H1 (cell line): Measurements from ENCODE around the gene CDC42BPB. TPM values are rescaled to one million over a fixed set of nuclear protein-coding genes. Genes with fewer than 3 reads are reported as not detected.
A peak's percentile ranks its signal among the peaks of the same experiment; 100 is the strongest.

Experiments used
- CTCF ChIA-PET: fragments of 300-600 bp; sonication (Branson Sonifier 250); formaldehyde crosslinking; loops from one replicate; lab custom pipeline; 2021; ENCODE audit not compliant: partially characterized antibody; lab: Charles Lee
- POLR2A ChIA-PET: fragments of 300-600 bp; sonication (Branson Sonifier 250); formaldehyde crosslinking; loops from one replicate; lab custom pipeline; 2021; ENCODE audit warnings: inconsistent platforms; ENCODE audit not compliant: partially characterized antibody; lab: Charles Lee
- DNase-seq, 2 experiments: peaks; one replicate each; pipeline versions ENCODE4 v3.0.0 to v3.0.0-alpha.2; 2010 to 2022; ENCODE audit warnings: low spot score in 2 of 2, low read depth in 1 of 2, mixed read lengths in 1 of 2
- FAIRE-seq: peaks from 2 replicates; lab custom pipeline; 2011; peaks lifted over from hg19 to GRCh38; lab: Jason Lieb, UNC
- H2AFZ ChIP-seq: 2 replicates; pipeline ENCODE4 v1.8.1; 2012; ENCODE audit warnings: low read length, inconsistent platforms
- H2AK5ac ChIP-seq: 2 replicates; pipeline ENCODE4 v1.6.1; 2013; ENCODE audit warnings: low read depth, low read length
- H2BK120ac ChIP-seq: replicated peaks from 2 replicates; pipeline ENCODE3; 2013; ENCODE audit warnings: low read depth, low read length, inconsistent platforms
- H2BK12ac ChIP-seq: 2 replicates; pipeline ENCODE4 v1.6.1; 2013; ENCODE audit warnings: low read depth, low read length
- H2BK15ac ChIP-seq: 2 replicates; pipeline ENCODE4 v1.6.1; 2013; ENCODE audit warnings: low read length
- H2BK20ac ChIP-seq: 2 replicates; pipeline ENCODE4 v1.6.1; 2013; ENCODE audit warnings: low read length
- H2BK5ac ChIP-seq: 2 replicates; pipeline ENCODE4 v1.6.1; 2013; ENCODE audit warnings: low read depth, low read length
- H3K14ac ChIP-seq: 2 replicates; pipeline ENCODE4 v1.6.1; 2013; ENCODE audit warnings: inconsistent platforms; ENCODE audit not compliant: insufficient read length
- H3K18ac ChIP-seq: 2 replicates; pipeline ENCODE4 v1.6.1; 2013; ENCODE audit warnings: low read length; ENCODE audit errors: extremely low read depth
- H3K23ac ChIP-seq: 2 replicates; pipeline ENCODE4 v1.6.1; 2013; ENCODE audit warnings: inconsistent platforms; ENCODE audit not compliant: insufficient read length
- H3K23me2 ChIP-seq: 2 replicates; pipeline ENCODE4 v1.6.1; 2013; ENCODE audit warnings: low read depth, low read length
- H3K27ac ChIP-seq: 2 replicates; pipeline ENCODE4 v1.6.1; 2011; ENCODE audit warnings: low read depth, low read length, inconsistent platforms
- H3K27me3 ChIP-seq, 4 experiments: replicated peaks in 1 of 4; 1 replicate in 1 of 4; 2 replicates in 3 of 4; pipeline versions ENCODE4 v1.6.1 to v1.8.1; 2011 to 2013; ENCODE audit warnings: low read length in 3 of 4, mild to moderate bottlenecking in 3 of 4, inconsistent platforms in 2 of 4, mixed read lengths in 2 of 4, moderate library complexity in 1 of 4; ENCODE audit not compliant: control insufficient read depth in 3 of 4, insufficient read depth in 3 of 4; ENCODE audit errors: extremely low read depth in 1 of 4
- H3K36me3 ChIP-seq, 4 experiments: 2 replicates each; pipeline versions ENCODE4 v1.6.1 to v1.8.1; 2011 to 2013; ENCODE audit warnings: mild to moderate bottlenecking in 4 of 4, low read length in 3 of 4, moderate library complexity in 2 of 4, control low read depth in 1 of 4, inconsistent platforms in 1 of 4; ENCODE audit not compliant: insufficient read depth in 4 of 4, control insufficient read depth in 2 of 4
- H3K4ac ChIP-seq: replicated peaks from 2 replicates; pipeline ENCODE3; 2013; ENCODE audit warnings: low read length, low read depth, mixed read lengths, inconsistent platforms; ENCODE audit not compliant: insufficient read length
- H3K4me1 ChIP-seq, 4 experiments: replicated peaks in 1 of 4; 1 replicate in 1 of 4; 2 replicates in 3 of 4; pipeline versions ENCODE4 v1.6.1 to v1.8.1; 2011 to 2013; ENCODE audit warnings: low read length in 3 of 4, inconsistent platforms in 2 of 4, mixed read lengths in 1 of 4; ENCODE audit not compliant: insufficient read depth in 4 of 4, control insufficient read depth in 3 of 4
- H3K4me2 ChIP-seq, 2 experiments: 2 replicates each; pipeline versions ENCODE4 v1.6.1 to v1.8.1; 2011 to 2013; ENCODE audit warnings: low read depth in 2 of 2, low read length in 2 of 2, control low read depth in 1 of 2, inconsistent platforms in 1 of 2, mild to moderate bottlenecking in 1 of 2; ENCODE audit not compliant: insufficient read depth in 1 of 2
- H3K4me3 ChIP-seq, 4 experiments: fragments of 200-600, 300-600 bp in 1 of 4; sonication (generic), shearing (Covaris generic), sonication (Bioruptor Twin) in 1 of 4; 2 replicates each; pipeline versions ENCODE4 v1.5.1 to v1.8.1; 2011 to 2016; ENCODE audit warnings: low read length in 4 of 4, low read depth in 3 of 4, control low read depth in 2 of 4, inconsistent platforms in 2 of 4, mild to moderate bottlenecking in 2 of 4, mixed read lengths in 1 of 4, moderate library complexity in 1 of 4; ENCODE audit not compliant: insufficient read depth in 2 of 4; ENCODE audit errors: extremely low read depth in 1 of 4
- H3K56ac ChIP-seq: replicated peaks from 2 replicates; pipeline ENCODE3; 2013; ENCODE audit warnings: low read depth, mild to moderate bottlenecking, mixed read lengths, low read length, inconsistent platforms; ENCODE audit not compliant: insufficient read length
- H3K79me1 ChIP-seq: 2 replicates; pipeline ENCODE4 v1.6.1; 2013; ENCODE audit warnings: low read depth, low read length, control low read depth
- H3K79me2 ChIP-seq, 2 experiments: 2 replicates each; pipeline versions ENCODE4 v1.6.1 to v1.8.1; 2012 to 2013; ENCODE audit warnings: low read length in 2 of 2, mild to moderate bottlenecking in 2 of 2, inconsistent platforms in 1 of 2; ENCODE audit not compliant: insufficient read depth in 2 of 2, control insufficient read depth in 1 of 2
- H3K9ac ChIP-seq, 4 experiments: replicated peaks in 1 of 4; 1 replicate in 1 of 4; 2 replicates in 3 of 4; pipeline versions ENCODE4 v1.6.1 to v1.8.1; 2011 to 2013; ENCODE audit warnings: low read depth in 3 of 4, low read length in 3 of 4, control low read depth in 2 of 4, mild to moderate bottlenecking in 2 of 4, moderate library complexity in 2 of 4, inconsistent platforms in 1 of 4; ENCODE audit errors: extremely low read depth in 1 of 4
- H3K9me3 ChIP-seq, 2 experiments: 2 replicates each; pipeline versions ENCODE4 v1.6.1 to v1.8.1; 2012 to 2013; ENCODE audit warnings: mild to moderate bottlenecking in 2 of 2, moderate library complexity in 2 of 2, control low read depth in 1 of 2, inconsistent platforms in 1 of 2, low read depth in 1 of 2, low read length in 1 of 2, mixed read lengths in 1 of 2; ENCODE audit not compliant: insufficient read depth in 2 of 2
- H4K20me1 ChIP-seq, 2 experiments: replicated peaks in 1 of 2; 2 replicates each; pipeline versions ENCODE3 to v1.8.1; 2011 to 2013; ENCODE audit warnings: inconsistent platforms in 2 of 2, low read length in 2 of 2, mild to moderate bottlenecking in 1 of 2; ENCODE audit not compliant: insufficient read depth in 2 of 2, control insufficient read depth in 1 of 2
- H4K5ac ChIP-seq: 2 replicates; pipeline ENCODE4 v1.6.1; 2013; ENCODE audit warnings: low read length, low read depth, mixed read lengths, inconsistent platforms; ENCODE audit not compliant: insufficient read length
- H4K8ac ChIP-seq: 2 replicates; pipeline ENCODE4 v1.8.0; 2013; ENCODE audit warnings: mild to moderate bottlenecking, moderate library complexity, low read length, inconsistent platforms; ENCODE audit not compliant: insufficient read depth; ENCODE audit errors: extremely low read depth
- H4K91ac ChIP-seq: replicated peaks from 2 replicates; pipeline ENCODE3; 2013; ENCODE audit warnings: low read length, mixed read lengths, inconsistent platforms; ENCODE audit not compliant: insufficient read length
- ATF3 ChIP-seq: IDR thresholded peaks from 2 replicates; pipeline ENCODE4 v1.6.1; 2011; ENCODE audit warnings: low read depth, mild to moderate bottlenecking, low read length; ENCODE audit not compliant: insufficient read depth
- BCL11A ChIP-seq, 2 experiments: IDR thresholded peaks; one replicate each; pipeline ENCODE4 v1.6.1; 2011; ENCODE audit warnings: low read depth in 2 of 2, low read length in 2 of 2, mild to moderate bottlenecking in 2 of 2
- CTBP2 ChIP-seq: IDR thresholded peaks from 2 replicates; pipeline ENCODE4 v1.7.0; 2011; ENCODE audit warnings: borderline replicate concordance, mild to moderate bottlenecking, moderate library complexity, mixed read lengths, low read length; ENCODE audit not compliant: insufficient read depth, insufficient read length
- JUND ChIP-seq: IDR thresholded peaks from 2 replicates; pipeline ENCODE4 v1.6.1; 2011; ENCODE audit warnings: mild to moderate bottlenecking, improper control_type of control experiment, low read length
- KDM5A ChIP-seq: fragments of 200-600 bp; IDR thresholded peaks from 2 replicates; pipeline ENCODE4 v1.7.1; 2012; ENCODE audit warnings: mild to moderate bottlenecking, low read length, inconsistent platforms, mixed read lengths
- MAX ChIP-seq: IDR thresholded peaks from 2 replicates; pipeline ENCODE4 v1.6.1; 2012; ENCODE audit warnings: inconsistent platforms
- NRF1 ChIP-seq: IDR thresholded peaks from 2 replicates; pipeline ENCODE4 v1.6.1; 2011; ENCODE audit warnings: mild to moderate bottlenecking, low read depth, low read length, improper control_type of control experiment
- USF2 ChIP-seq: IDR thresholded peaks from 2 replicates; pipeline ENCODE4 v1.6.1; 2011; ENCODE audit warnings: low read length, improper control_type of control experiment
- whole genome bisulfite sequencing, 2 experiments: shearing (Covaris generic) in 1 of 2; methylation state at CpG; one replicate each; pipeline versions ENCODE4 v1.1.6 to v1.1.7; 2013 to 2015; ENCODE audit warnings: low lambda C conversion rate in 2 of 2, mixed read lengths in 2 of 2, inconsistent platforms in 1 of 2, low coverage in 1 of 2, missing lambda C conversion rate in 1 of 2; ENCODE audit not compliant: insufficient replicate concordance in 2 of 2, insufficient coverage in 1 of 2, insufficient read length in 1 of 2; ENCODE audit errors: extremely low coverage in 1 of 2, missing lambda C conversion rate in 1 of 2; 5-methylcytosine and 5-hydroxymethylcytosine counted together
- polyA plus RNA-seq, 7 experiments: library from polyadenylated mRNA; depleted of rRNA in 3 of 7; stranded (reverse) in 5 of 7; unstranded in 2 of 7; fragments of >200 nt in 5 of 7; fragments of 200-250 nt in 2 of 7; gene quantifications; 1 replicate in 5 of 7; 2 replicates in 1 of 7; 4 replicates in 1 of 7; pipeline versions ENCODE4 v1.2.1 to v1.2.3, GENCODE V29; 2011 to 2013; ENCODE audit warnings: missing spikeins in 2 of 7, mixed read lengths in 2 of 7
- total RNA-seq: library from RNA; stranded (reverse); fragmentation: NEBNext Ultra II Directional; extraction: Animal tissue kit (Norgen Biotek cat#: 25700); gene quantifications from 2 replicates; pipeline ENCODE4 v1.2.1, GENCODE V29; 2021

The CDC42BPB gene
- total and polyA plus RNA-seq, 2 of the 8 experiments (the other 6 are each of a cell fraction or from before 2014, with no cell fraction given) = 51.2 to 88.2 TPM

GRCh38 chr14:103087343-103087835 lies 30.0 kb upstream of the CDC42BPB start:
- no peak overlapping the region for H3K9ac ChIP-seq
- WGBS, 2 experiments = 86% methylated on average over 13 of the region's 13 CpGs; no CpG with 5 or more reads in 1 of the 2 experiments
- POLR2A ChIA-PET = interaction anchor here (0.6 kb wide), 1 partner anchor 11 kb away, joined by 3 read pairs; no protein-coding TSS in a partner anchor

More at GRCh38 chr14:103087343-103087835, 30.0 kb upstream of the CDC42BPB start:
- peaks cover 3 to 25% (median 21%) of the 10 kb centered on the region in 4 experiments for H3K27me3 ChIP-seq
- H2BK12ac ChIP-seq = 0 out of 2 replicates have a peak overlapping the region, but pooled peaks have one; percentile 17
- peaks cover 12% of the 10 kb centered on the region; the same call in 1 of the 2 replicates for H3K23me2 ChIP-seq
- H3K27ac ChIP-seq = no peak overlapping the region
- H3K4me1 ChIP-seq = peaks cover 2 to 13% (median 4%) of the 10 kb centered on the region in 4 experiments; a peak in 6 of 7 replicates
- H3K23ac ChIP-seq = no peak overlapping the region
- no peak overlapping the region for H3K14ac ChIP-seq
- H2BK120ac ChIP-seq = no peak overlapping the region
- H3K36me3 ChIP-seq = no peaks in the 10 kb centered on the region
- H3K4ac ChIP-seq = no peak overlapping the region
- H2BK20ac ChIP-seq = no peak overlapping the region
- FAIRE-seq (no peak), DNase-seq (no peak)
- no peak overlapping the region for H4K8ac ChIP-seq
- H2BK5ac ChIP-seq = no peak overlapping the region
- H3K56ac ChIP-seq = no peak overlapping the region
- CTCF ChIA-PET = interaction anchor here (0.6 to 5.2 kb wide), 11 partner anchors 9 to 206 kb away, joined by 3 to 43 read pairs (median 5); no protein-coding TSS in a partner anchor
- H2AK5ac ChIP-seq = no peak overlapping the region
- no peak overlapping the region for H2AFZ ChIP-seq
- H4K91ac ChIP-seq = no peak overlapping the region
- H3K18ac ChIP-seq = no peak overlapping the region
- H3K4me3 ChIP-seq = no peak overlapping the region
- no peak for TF ChIP-seq CTBP2
- TF ChIP-seq NRF1 = no peak
- no peak for TF ChIP-seq KDM5A
- TF ChIP-seq JUND = no peak
- no peak for TF ChIP-seq ATF3
- TF ChIP-seq BCL11A (IDR thresholded peaks at IDR 0.05; ENCODE audit: low read depth in 2 of 2, low read length in 2 of 2) = no peak
- TF ChIP-seq USF2 = no peak
- no peak for TF ChIP-seq MAX
- TF ChIP-seq, all 59 proteins: peak for 0
- no peaks in the 10 kb centered on the region for H3K9me3 ChIP-seq
- H3K79me2 ChIP-seq = no peaks in the 10 kb centered on the region
- no peak overlapping the region for H2BK15ac ChIP-seq
- H3K79me1 ChIP-seq = no peaks in the 10 kb centered on the region
- H4K20me1 ChIP-seq = peaks cover 0 to 5% of the 10 kb centered on the region in 2 experiments
- H4K5ac ChIP-seq = no peak overlapping the region
- H3K4me2 ChIP-seq = no peak overlapping the region
